ENCODE measurements around the gene UPF2. TPM values are rescaled to one million over a fixed set of nuclear protein-coding genes. Genes with fewer than 3 reads are reported as not detected.

Gene UPF2
- total and polyA plus RNA-seq, 2 of the 13 experiments (the other 11 are each of a cell fraction or from before 2014, with no cell fraction given): 6.2 to 14.5 TPM

DNA sequence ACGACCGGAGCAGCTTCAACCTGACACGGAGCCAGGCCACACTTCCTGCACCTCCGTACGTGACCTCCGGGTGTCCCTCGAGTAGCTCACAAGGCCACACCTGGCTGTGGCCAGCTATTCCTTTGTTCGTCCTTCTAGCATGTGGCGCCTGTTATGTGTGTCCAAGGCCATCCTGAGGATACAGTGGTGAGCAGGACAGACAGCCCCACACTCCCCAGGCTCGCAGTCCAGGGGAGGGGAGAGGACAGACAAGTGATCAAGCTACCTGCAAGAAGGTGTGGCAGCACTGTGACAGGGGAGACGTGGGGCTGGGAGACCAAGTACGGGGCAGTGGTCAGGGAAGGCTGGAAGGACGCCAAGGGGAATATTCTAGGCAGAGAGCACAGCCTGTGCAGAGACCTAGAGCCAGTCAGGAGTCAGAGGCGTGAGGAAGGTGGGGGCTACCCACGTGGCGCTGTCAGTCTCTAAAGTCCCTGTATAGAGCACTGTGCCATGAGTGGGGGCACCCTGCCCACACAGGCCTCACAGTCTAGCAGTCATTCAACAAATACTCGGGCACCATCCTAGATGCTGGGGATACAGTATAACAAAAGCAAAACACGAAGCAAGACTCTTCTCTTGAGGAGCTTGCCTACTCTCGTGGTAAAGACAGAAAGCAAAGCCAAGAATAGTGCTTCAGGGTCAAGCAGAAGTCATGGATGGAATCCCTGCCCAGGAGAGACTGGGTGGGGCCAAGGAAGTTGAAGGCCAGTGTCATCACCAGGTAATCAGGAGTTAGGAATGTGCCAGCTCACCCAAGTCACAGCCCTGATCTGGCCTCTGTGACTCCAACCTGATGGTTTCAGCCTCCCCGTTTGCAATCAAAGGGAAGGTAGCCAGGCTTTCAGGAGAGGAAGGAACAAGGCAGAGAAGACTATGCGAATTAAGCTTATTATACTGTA, 160.9 kb downstream of the UPF2 start (continued):
- TF ChIP-seq NONO (IDR thresholded peaks at IDR 0.05) (no peak), NONO (CRISPR knock-in tag; conservative IDR thresholded peaks at IDR 0.05) (peak; percentile 56; the same call in 1 of the 2 replicates), MED13 (CRISPR knock-in tag; IDR thresholded peaks at IDR 0.05) (no peak), PHF5A (CRISPR knock-in tag; IDR thresholded peaks at IDR 0.05; ENCODE audit: low read depth, unreplicated experiment) (no peak), ZNF34 (CRISPR knock-in tag; IDR thresholded peaks at IDR 0.05; ENCODE audit: borderline replicate concordance) (no peak), POLR2A (IDR thresholded peaks at IDR 0.05; ENCODE audit: insufficient read depth in 1 of 2, low read depth in 2 of 2, low read length in 2 of 2) (no peak), ZNF430 (CRISPR knock-in tag; IDR thresholded peaks at IDR 0.05) (0 out of 2 replicates have a peak, but pooled peaks have one; percentile 31), XRCC5 (optimal IDR thresholded peaks at IDR 0.05; ENCODE audit: low read length) (no peak), NR2F2 (IDR thresholded peaks at IDR 0.05; ENCODE audit: borderline replicate concordance, low read depth) (no peak), RFXAP (CRISPR knock-in tag; IDR thresholded peaks at IDR 0.05; ENCODE audit: borderline replicate concordance) (no peak), CBX5 (CRISPR knock-in tag; IDR thresholded peaks at IDR 0.05; ENCODE audit: borderline replicate concordance) (peak; percentile 49; the same call in 1 of the 2 replicates), ZFY (CRISPR knock-in tag; IDR thresholded peaks at IDR 0.05) (no peak; the same call in 1 of the 2 replicates), ARNT (IDR thresholded peaks at IDR 0.05) (no peak), MIER3 (CRISPR knock-in tag; IDR thresholded peaks at IDR 0.05; ENCODE audit: borderline replicate concordance) (no peak; the same call in 1 of the 2 replicates)
- TF ChIP-seq, protein P1, sequence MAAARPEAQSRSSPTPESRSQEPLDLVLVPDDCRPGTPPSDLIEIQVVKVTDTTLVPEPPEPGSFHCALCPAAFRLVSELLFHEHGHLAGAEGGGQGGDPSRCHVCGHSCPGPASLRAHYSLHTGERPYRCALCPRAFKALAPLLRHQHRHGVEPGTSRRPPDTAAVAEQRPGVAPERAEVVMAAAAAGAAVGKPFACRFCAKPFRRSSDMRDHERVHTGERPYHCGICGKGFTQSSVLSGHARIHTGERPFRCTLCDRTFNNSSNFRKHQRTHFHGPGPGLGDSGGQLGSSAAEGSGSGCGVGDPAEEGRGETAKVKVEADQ (CRISPR knock-in tag; IDR thresholded peaks at IDR 0.05; ENCODE audit: borderline replicate concordance): no peak
- TF ChIP-seq, protein P2, sequence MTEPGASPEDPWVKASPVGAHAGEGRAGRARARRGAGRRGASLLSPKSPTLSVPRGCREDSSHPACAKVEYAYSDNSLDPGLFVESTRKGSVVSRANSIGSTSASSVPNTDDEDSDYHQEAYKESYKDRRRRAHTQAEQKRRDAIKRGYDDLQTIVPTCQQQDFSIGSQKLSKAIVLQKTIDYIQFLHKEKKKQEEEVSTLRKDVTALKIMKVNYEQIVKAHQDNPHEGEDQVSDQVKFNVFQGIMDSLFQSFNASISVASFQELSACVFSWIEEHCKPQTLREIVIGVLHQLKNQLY (CRISPR knock-in tag; IDR thresholded peaks at IDR 0.05): peak; percentile 22; the same call in 1 of the 2 replicates
- TF ChIP-seq, protein P3, sequence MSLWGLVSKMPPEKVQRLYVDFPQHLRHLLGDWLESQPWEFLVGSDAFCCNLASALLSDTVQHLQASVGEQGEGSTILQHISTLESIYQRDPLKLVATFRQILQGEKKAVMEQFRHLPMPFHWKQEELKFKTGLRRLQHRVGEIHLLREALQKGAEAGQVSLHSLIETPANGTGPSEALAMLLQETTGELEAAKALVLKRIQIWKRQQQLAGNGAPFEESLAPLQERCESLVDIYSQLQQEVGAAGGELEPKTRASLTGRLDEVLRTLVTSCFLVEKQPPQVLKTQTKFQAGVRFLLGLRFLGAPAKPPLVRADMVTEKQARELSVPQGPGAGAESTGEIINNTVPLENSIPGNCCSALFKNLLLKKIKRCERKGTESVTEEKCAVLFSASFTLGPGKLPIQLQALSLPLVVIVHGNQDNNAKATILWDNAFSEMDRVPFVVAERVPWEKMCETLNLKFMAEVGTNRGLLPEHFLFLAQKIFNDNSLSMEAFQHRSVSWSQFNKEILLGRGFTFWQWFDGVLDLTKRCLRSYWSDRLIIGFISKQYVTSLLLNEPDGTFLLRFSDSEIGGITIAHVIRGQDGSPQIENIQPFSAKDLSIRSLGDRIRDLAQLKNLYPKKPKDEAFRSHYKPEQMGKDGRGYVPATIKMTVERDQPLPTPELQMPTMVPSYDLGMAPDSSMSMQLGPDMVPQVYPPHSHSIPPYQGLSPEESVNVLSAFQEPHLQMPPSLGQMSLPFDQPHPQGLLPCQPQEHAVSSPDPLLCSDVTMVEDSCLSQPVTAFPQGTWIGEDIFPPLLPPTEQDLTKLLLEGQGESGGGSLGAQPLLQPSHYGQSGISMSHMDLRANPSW (CRISPR knock-in tag; IDR thresholded peaks at IDR 0.05; ENCODE audit: borderline replicate concordance): no peak
- TF ChIP-seq, protein P4, sequence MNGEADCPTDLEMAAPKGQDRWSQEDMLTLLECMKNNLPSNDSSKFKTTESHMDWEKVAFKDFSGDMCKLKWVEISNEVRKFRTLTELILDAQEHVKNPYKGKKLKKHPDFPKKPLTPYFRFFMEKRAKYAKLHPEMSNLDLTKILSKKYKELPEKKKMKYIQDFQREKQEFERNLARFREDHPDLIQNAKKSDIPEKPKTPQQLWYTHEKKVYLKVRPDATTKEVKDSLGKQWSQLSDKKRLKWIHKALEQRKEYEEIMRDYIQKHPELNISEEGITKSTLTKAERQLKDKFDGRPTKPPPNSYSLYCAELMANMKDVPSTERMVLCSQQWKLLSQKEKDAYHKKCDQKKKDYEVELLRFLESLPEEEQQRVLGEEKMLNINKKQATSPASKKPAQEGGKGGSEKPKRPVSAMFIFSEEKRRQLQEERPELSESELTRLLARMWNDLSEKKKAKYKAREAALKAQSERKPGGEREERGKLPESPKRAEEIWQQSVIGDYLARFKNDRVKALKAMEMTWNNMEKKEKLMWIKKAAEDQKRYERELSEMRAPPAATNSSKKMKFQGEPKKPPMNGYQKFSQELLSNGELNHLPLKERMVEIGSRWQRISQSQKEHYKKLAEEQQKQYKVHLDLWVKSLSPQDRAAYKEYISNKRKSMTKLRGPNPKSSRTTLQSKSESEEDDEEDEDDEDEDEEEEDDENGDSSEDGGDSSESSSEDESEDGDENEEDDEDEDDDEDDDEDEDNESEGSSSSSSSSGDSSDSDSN (CRISPR knock-in tag; IDR thresholded peaks at IDR 0.05): no peak
- TF ChIP-seq, protein P5, sequence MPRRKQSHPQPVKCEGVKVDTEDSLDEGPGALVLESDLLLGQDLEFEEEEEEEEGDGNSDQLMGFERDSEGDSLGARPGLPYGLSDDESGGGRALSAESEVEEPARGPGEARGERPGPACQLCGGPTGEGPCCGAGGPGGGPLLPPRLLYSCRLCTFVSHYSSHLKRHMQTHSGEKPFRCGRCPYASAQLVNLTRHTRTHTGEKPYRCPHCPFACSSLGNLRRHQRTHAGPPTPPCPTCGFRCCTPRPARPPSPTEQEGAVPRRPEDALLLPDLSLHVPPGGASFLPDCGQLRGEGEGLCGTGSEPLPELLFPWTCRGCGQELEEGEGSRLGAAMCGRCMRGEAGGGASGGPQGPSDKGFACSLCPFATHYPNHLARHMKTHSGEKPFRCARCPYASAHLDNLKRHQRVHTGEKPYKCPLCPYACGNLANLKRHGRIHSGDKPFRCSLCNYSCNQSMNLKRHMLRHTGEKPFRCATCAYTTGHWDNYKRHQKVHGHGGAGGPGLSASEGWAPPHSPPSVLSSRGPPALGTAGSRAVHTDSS (CRISPR knock-in tag; conservative IDR thresholded peaks at IDR 0.05): no peak
- TF ChIP-seq, protein P6, sequence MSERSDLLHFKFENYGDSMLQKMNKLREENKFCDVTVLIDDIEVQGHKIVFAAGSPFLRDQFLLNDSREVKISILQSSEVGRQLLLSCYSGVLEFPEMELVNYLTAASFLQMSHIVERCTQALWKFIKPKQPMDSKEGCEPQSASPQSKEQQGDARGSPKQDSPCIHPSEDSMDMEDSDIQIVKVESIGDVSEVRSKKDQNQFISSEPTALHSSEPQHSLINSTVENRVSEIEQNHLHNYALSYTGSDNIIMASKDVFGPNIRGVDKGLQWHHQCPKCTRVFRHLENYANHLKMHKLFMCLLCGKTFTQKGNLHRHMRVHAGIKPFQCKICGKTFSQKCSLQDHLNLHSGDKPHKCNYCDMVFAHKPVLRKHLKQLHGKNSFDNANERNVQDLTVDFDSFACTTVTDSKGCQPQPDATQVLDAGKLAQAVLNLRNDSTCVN (CRISPR knock-in tag; IDR thresholded peaks at IDR 0.05; ENCODE audit: borderline replicate concordance): peak; percentile 72; the same call in 1 of the 2 replicates
